Cardiac fibroblast (primary cell): ENCODE results near the gene ARFGEF2.

ENCODE experiments used
- DNase-seq, 2 donors: peaks; one replicate each; pipeline versions ENCODE4 v3.0.0 to v3.0.0-alpha.2; 2010; ENCODE audit warnings: low read depth in 2 of 2
- H3K4me3 ChIP-seq, 2 donors: replicated peaks in 1 of 2; 1 replicate in 1 of 2; 2 replicates in 1 of 2; pipeline ENCODE4 v1.5.1; 2011; ENCODE audit warnings: low read depth in 2 of 2, low read length in 2 of 2, mild to moderate bottlenecking in 2 of 2, moderate library complexity in 1 of 2
- TF ChIP-seq, protein P1 (sequence below): IDR thresholded peaks from one replicate; pipeline ENCODE4 v1.5.1; 2011; ENCODE audit warnings: low read depth, mild to moderate bottlenecking, low read length, inconsistent platforms

ARFGEF2 gene

DNA sequence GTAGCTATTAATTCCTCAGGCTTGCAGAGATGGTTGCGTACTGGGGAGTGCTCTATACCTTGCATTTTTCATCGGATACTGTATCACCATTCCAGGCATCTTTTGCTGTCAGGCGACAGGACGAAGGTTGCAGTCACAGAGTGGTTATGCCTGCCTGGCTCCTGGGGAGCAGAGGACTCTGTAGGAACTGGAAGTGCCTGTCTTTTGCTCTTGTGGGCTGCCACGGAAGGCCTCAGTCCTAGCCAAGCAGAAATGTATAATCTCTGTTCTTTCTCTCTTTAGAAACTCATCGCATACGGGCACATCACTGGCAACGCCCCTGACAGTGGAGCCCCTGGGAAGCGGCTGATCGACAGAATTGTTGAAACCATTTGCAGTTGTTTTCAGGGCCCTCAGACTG is 29.5 kb downstream of the ARFGEF2 start:
- DNase-seq, result no peak
- no peak overlapping the region for H3K4me3 ChIP-seq
- TF ChIP-seq, protein P1, sequence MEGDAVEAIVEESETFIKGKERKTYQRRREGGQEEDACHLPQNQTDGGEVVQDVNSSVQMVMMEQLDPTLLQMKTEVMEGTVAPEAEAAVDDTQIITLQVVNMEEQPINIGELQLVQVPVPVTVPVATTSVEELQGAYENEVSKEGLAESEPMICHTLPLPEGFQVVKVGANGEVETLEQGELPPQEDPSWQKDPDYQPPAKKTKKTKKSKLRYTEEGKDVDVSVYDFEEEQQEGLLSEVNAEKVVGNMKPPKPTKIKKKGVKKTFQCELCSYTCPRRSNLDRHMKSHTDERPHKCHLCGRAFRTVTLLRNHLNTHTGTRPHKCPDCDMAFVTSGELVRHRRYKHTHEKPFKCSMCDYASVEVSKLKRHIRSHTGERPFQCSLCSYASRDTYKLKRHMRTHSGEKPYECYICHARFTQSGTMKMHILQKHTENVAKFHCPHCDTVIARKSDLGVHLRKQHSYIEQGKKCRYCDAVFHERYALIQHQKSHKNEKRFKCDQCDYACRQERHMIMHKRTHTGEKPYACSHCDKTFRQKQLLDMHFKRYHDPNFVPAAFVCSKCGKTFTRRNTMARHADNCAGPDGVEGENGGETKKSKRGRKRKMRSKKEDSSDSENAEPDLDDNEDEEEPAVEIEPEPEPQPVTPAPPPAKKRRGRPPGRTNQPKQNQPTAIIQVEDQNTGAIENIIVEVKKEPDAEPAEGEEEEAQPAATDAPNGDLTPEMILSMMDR, result no peak

DNA sequence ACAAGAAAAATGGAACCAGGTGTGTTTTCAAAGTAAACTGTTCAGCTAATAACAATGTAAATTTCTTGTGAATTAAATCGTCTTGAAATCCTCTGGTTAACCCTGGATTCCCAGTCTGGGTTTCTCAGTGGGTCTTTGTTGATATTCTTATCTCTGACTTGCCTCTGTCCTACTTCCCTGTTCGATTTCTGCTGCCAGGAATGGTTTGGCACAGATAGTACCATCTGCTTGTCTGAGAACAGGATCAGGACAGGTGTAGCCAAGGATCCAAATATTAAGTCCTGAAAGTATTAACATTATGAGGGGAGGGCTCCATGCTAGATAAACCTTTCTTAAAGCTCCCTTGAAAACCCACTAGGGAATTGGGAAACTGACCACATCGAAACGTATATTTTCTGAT is 30.1 kb downstream of the ARFGEF2 start:
- no peak for DNase-seq
- TF ChIP-seq, protein P1, result no peak
- no peak overlapping the region for H3K4me3 ChIP-seq

DNA sequence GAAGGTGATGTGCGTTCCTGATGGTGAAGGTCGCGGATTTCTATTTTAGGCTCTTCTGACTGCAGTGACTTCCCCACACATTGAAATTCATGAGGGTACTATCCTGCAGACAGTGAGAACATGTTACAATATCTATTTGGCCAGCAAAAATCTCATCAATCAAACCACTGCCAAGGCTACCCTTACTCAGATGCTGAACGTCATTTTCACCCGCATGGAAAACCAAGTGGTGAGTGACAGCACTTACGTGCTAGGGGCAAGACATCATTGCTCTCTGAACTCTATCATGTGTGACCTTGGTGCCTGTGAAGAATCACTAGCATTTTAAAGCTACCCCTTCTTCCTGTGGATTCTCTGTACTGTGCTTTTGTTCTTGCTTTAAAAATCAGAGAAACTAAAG is 31.1 kb downstream of the ARFGEF2 start:
- no peak for DNase-seq
- TF ChIP-seq, protein P1, result no peak
- H3K4me3 ChIP-seq, result no peak overlapping the region

DNA sequence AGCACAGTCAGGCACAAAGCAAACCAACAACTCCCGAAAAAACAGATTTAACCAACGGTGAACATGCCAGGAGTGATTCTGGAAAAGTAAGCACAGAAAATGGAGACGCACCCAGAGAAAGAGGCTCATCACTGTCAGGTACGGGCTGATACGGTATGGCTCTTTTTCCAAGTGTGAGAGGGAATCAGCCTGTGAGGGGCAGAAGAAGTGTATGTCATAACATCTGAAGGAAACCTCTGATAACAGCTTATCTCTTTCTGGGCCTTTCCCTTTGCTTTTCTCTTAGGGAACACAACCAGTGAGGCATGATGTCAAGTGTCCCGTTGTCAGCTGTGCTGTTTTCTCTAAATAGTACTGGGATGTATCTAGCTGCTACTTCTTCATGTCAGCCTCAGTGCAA is 32.1 kb downstream of the ARFGEF2 start:
- no peak overlapping the region for H3K4me3 ChIP-seq
- TF ChIP-seq, protein P1, result no peak
- DNase-seq, result no peak

DNA sequence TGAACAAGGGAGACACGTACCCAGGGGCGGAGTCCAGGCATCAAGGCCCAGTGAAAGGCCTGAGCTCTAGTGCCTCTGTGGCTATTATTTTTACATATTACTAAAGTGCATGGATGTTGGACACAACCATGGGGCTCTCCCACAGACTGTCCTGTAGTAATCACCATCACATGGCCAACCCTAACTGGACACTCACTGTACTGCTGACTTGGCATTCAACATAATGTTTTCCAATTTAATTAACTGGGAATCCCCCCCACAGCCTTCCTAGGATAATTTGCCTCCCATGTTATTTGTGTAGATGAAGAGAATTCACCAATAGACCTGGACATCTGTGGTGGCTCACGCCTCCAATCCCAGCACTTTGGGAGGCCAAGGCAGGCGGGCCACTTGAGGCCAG is 34.5 kb downstream of the ARFGEF2 start:
- no peak overlapping the region for H3K4me3 ChIP-seq
- no peak for DNase-seq
- TF ChIP-seq, protein P1, result no peak

DNA sequence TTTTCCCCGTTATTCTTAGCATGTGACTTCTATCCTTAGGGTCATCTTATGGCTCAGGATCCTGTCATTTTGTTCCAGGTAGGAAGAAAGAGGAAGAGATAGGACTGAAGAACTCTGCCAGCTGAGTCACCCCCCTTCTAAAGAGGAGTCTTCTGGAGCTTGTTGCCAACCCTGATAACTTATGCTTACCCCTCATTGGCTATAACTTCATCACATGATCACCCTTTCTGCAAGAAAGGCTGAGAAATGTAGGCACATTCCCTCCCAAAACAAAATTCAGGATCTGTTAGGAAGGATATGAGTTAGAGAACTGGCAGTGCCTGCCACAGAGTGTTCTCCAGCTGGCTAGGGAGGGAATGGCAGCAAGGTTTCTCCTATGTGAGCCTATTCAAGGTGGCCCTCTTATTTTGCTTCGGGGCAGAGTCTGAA is 35.6 kb downstream of the ARFGEF2 start:
- no peak overlapping the region for H3K4me3 ChIP-seq
- peak in 1 of 2 donors; percentile 46 for DNase-seq
- TF ChIP-seq, protein P1, result no peak

DNA sequence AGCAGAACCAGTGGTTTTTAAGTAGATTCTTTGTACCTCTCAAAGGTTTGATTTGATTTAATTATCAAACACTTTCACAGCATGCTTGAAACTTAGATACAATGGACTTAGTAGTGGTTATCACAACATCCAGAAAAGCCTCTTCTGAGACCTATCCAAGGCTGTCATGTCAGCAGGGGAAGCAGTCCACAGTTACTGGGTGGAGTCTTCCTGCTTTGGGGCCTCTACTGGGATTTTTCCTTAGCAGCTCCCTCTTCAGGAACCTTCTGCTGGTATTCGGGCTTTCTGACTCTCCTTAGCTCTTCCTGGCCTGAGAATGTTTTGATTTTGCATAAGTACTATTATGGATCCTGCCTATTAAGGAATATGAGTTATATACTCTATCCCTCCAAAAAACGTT is 36.0 kb downstream of the ARFGEF2 start:
- peak in 1 of 2 donors; percentile 65 for DNase-seq
- no peak overlapping the region for H3K4me3 ChIP-seq
- TF ChIP-seq, protein P1, result no peak
